Fibroblast of lung (primary cell): ENCODE data around the gene CDKL5. TPM values are rescaled to one million over a fixed set of nuclear protein-coding genes. Genes with fewer than 3 reads are reported as not detected.

ENCODE experiments used
- DNase-seq, 2 donors: peaks; one replicate each; pipeline versions ENCODE4 v3.0.0 to v3.0.0-alpha.2; 2010; ENCODE audit warnings: low read depth in 2 of 2
- H2AFZ ChIP-seq: 2 replicates; pipeline ENCODE4 v1.5.1; 2012; ENCODE audit warnings: low read length, control low read depth, inconsistent platforms
- H3K27ac ChIP-seq: 2 replicates; pipeline ENCODE4 v1.5.1; 2011; ENCODE audit warnings: low read length, control low read depth; ENCODE audit not compliant: insufficient read depth
- H3K27me3 ChIP-seq: 2 replicates; pipeline ENCODE4 v1.5.1; 2011; ENCODE audit warnings: mild to moderate bottlenecking, low read length; ENCODE audit not compliant: control insufficient read depth, insufficient read depth
- H3K36me3 ChIP-seq: 2 replicates; pipeline ENCODE4 v1.5.1; 2011; ENCODE audit warnings: low read length; ENCODE audit not compliant: control insufficient read depth, insufficient read depth
- H3K4me1 ChIP-seq: 2 replicates; pipeline ENCODE4 v1.5.1; 2011; ENCODE audit warnings: low read length; ENCODE audit not compliant: control insufficient read depth, insufficient read depth; ENCODE audit errors: extremely low read depth
- H3K4me2 ChIP-seq: 2 replicates; pipeline ENCODE4 v1.5.1; 2011; ENCODE audit warnings: low read length, control low read depth; ENCODE audit not compliant: insufficient read depth; ENCODE audit errors: extremely low read depth
- H3K4me3 ChIP-seq, 4 experiments: fragments of 200-600 bp in 1 of 4; sonication (generic) in 1 of 4; replicated peaks in 1 of 4; 2 replicates each; pipeline ENCODE4 v1.5.1; 2011 to 2016; ENCODE audit warnings: low read length in 4 of 4, low read depth in 3 of 4, mild to moderate bottlenecking in 3 of 4, control low read depth in 2 of 4, inconsistent platforms in 1 of 4, mixed read lengths in 1 of 4; ENCODE audit not compliant: insufficient read depth in 1 of 4; ENCODE audit errors: control extremely low read depth in 1 of 4
- H3K79me2 ChIP-seq: 2 replicates; pipeline ENCODE4 v1.5.1; 2012; ENCODE audit warnings: mild to moderate bottlenecking, low read length, inconsistent platforms; ENCODE audit not compliant: control insufficient read depth, insufficient read depth
- H3K9ac ChIP-seq: 2 replicates; pipeline ENCODE4 v1.5.1; 2011; ENCODE audit warnings: mild to moderate bottlenecking, low read length, control low read depth; ENCODE audit not compliant: insufficient read depth
- H3K9me3 ChIP-seq: 2 replicates; pipeline ENCODE4 v1.5.1; 2012; ENCODE audit warnings: low read depth, low read length; ENCODE audit not compliant: control insufficient read depth, insufficient read depth
- H4K20me1 ChIP-seq: 2 replicates; pipeline ENCODE4 v1.5.1; 2011; ENCODE audit warnings: low read length; ENCODE audit not compliant: control insufficient read depth, insufficient read depth; ENCODE audit errors: extremely low read depth
- CTCF ChIP-seq, 2 donors: IDR thresholded peaks in 1 of 2; conservative IDR thresholded peaks in 1 of 2; 1 replicate in 1 of 2; 2 replicates in 1 of 2; pipeline ENCODE4 v1.5.1; 2011 to 2012; ENCODE audit warnings: low read length in 2 of 2, control low read depth in 1 of 2, inconsistent platforms in 1 of 2, low read depth in 1 of 2, mild to moderate bottlenecking in 1 of 2
- EZH2 ChIP-seq: IDR thresholded peaks from 2 replicates; pipeline ENCODE4 v1.5.1; 2012; ENCODE audit warnings: low read length, control low read depth, mild to moderate bottlenecking; ENCODE audit errors: missing control alignments
- polyA plus RNA-seq, 2 donors: library from polyadenylated mRNA; depleted of rRNA in 1 of 2; stranded (reverse) in 1 of 2; unstranded in 1 of 2; fragments of >200 nt; gene quantifications; 2 replicates each; pipeline ENCODE4 v1.2.1, GENCODE V29; 2011 to 2012; ENCODE audit warnings: missing spikeins in 1 of 2
- total RNA-seq: library from RNA; depleted of rRNA; stranded (reverse); fragments of >200 nt; gene quantifications from 2 replicates; pipeline ENCODE4 v1.2.1, GENCODE V29; 2014

Gene CDKL5
- total and polyA plus RNA-seq, 2 donors (not counting 1 experiment from before 2014, with no cell fraction given) = 5.0 to 6.6 TPM

- TF ChIP-seq CTCF (conservative IDR thresholded peaks at IDR 0.05 in 1 of 2, IDR thresholded peaks at IDR 0.05 in 1 of 2; ENCODE audit: low read depth in 1 of 2, low read length in 2 of 2) (no peak), EZH2 (no peak)
- Histone ChIP-seq H3K27ac (no peak overlapping the region), H3K9me3 (no peaks in the 10 kb centered on the region), H3K4me3 (no peak overlapping the region), H3K9ac (no peak overlapping the region), H3K79me2 (no peaks in the 10 kb centered on the region), H2AFZ (no peak overlapping the region), H3K4me1 (no peaks in the 10 kb centered on the region), H3K4me2 (no peak overlapping the region), H4K20me1 (no peaks in the 10 kb centered on the region), H3K27me3 (no peaks in the 10 kb centered on the region), H3K36me3 (no peaks in the 10 kb centered on the region)
- no peak for DNase-seq
Observed at GRCh38 chrX:18620349-18620748, 194.9 kb downstream of the CDKL5 start.

GRCh38 chrX:18624599-18624998 is 199.2 kb downstream of the CDKL5 start:
- H3K36me3 ChIP-seq = no peaks in the 10 kb centered on the region
- H3K27ac ChIP-seq = no peak overlapping the region
- DNase-seq = no peak
- no peaks in the 10 kb centered on the region for H3K9me3 ChIP-seq
- no peak overlapping the region for H3K9ac ChIP-seq
- H3K4me2 ChIP-seq = no peak overlapping the region
- no peaks in the 10 kb centered on the region for H4K20me1 ChIP-seq
- no peaks in the 10 kb centered on the region for H3K4me1 ChIP-seq
- H3K4me3 ChIP-seq = no peak overlapping the region
- TF ChIP-seq EZH2 (no peak), CTCF (conservative IDR thresholded peaks at IDR 0.05 in 1 of 2, IDR thresholded peaks at IDR 0.05 in 1 of 2; ENCODE audit: low read depth in 1 of 2, low read length in 2 of 2) (no peak)
- no peak overlapping the region for H2AFZ ChIP-seq
- no peaks in the 10 kb centered on the region for H3K79me2 ChIP-seq
- H3K27me3 ChIP-seq = no peaks in the 10 kb centered on the region

DNA sequence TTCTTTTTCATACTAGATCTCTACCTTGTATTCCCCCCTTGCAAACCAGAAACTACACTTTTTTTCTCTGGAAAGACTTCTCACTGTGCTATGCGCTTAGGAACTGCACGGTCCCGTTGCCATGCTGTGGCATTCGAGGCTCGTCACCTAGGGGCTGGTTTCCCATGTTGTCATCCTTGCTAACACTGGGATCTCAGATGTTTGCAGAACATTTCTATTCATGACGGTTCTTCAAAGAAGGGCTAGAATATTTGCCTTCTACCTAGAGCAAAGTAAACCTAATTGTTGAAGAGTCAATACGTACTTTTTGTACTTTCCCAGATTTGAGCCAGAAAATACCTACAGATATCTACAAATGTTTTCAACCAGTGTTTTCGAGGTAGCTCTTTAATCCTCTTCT is 205.5 kb downstream of the CDKL5 start:
- no peaks in the 10 kb centered on the region for H3K9me3 ChIP-seq
- H3K36me3 ChIP-seq = no peaks in the 10 kb centered on the region
- TF ChIP-seq CTCF (conservative IDR thresholded peaks at IDR 0.05 in 1 of 2, IDR thresholded peaks at IDR 0.05 in 1 of 2; ENCODE audit: low read depth in 1 of 2, low read length in 2 of 2) = no peak
- TF ChIP-seq EZH2 = no peak
- H4K20me1 ChIP-seq = no peaks in the 10 kb centered on the region
- no peak overlapping the region for H3K4me3 ChIP-seq
- H2AFZ ChIP-seq = no peak overlapping the region
- H3K27ac ChIP-seq = no peak overlapping the region
- H3K4me2 ChIP-seq = no peak overlapping the region
- no peaks in the 10 kb centered on the region for H3K79me2 ChIP-seq
- DNase-seq = no peak
- H3K27me3 ChIP-seq = no peaks in the 10 kb centered on the region
- H3K9ac ChIP-seq = no peak overlapping the region
- no peaks in the 10 kb centered on the region for H3K4me1 ChIP-seq
